HepG2 (cell line): ENCODE data around the gene MAB21L4. TPM values are rescaled to one million over a fixed set of nuclear protein-coding genes. Genes with fewer than 3 reads are reported as not detected.

Experiments used
- ATF1 ChIP-seq: IDR thresholded peaks from 2 replicates; pipeline ENCODE4 v1.6.1; 2016; ENCODE audit warnings: mild to moderate bottlenecking, control low read depth
- CC2D1A ChIP-seq: sonication (generic); formaldehyde crosslinking; IDR thresholded peaks from 2 replicates; pipeline ENCODE4 v1.8.1; 2023; ENCODE audit warnings: mild to moderate bottlenecking, missing genetic modification reagents
- FOXA3 ChIP-seq: IDR thresholded peaks from 2 replicates; pipeline ENCODE4 v1.6.1; 2016; ENCODE audit warnings: missing genetic modification reagents, missing compliant biosample characterization
- PHB2 ChIP-seq: fragments of 450-650 bp; IDR thresholded peaks from 2 replicates; pipeline ENCODE4 v1.6.1; 2018; ENCODE audit not compliant: partially characterized antibody
- SYNCRIP ChIP-seq: fragments of 200-400 bp; formaldehyde crosslinking; IDR thresholded peaks from 2 replicates; pipeline ENCODE4 v1.6.1; 2018; ENCODE audit warnings: mild to moderate bottlenecking, low read depth, low read length; ENCODE audit not compliant: insufficient read depth
- TCF7L2 ChIP-seq: IDR thresholded peaks from 2 replicates; pipeline ENCODE4 v1.6.1; 2011; ENCODE audit warnings: mild to moderate bottlenecking, low read depth, low read length, moderate library complexity
- ZBTB3 ChIP-seq: sonication (generic); formaldehyde crosslinking; IDR thresholded peaks from 2 replicates; pipeline ENCODE4 v1.4.0; 2020; ENCODE audit warnings: low read depth, mild to moderate bottlenecking, moderate library complexity, missing genetic modification reagents, borderline replicate concordance
- ZBTB43 ChIP-seq: sonication (generic); formaldehyde crosslinking; conservative IDR thresholded peaks from 2 replicates; pipeline ENCODE4 v1.4.0; 2020; ENCODE audit warnings: missing genetic modification reagents
- ZNF549 ChIP-seq: sonication (generic); formaldehyde crosslinking; IDR thresholded peaks from 2 replicates; pipeline ENCODE4 v1.5.0; 2020; ENCODE audit warnings: missing genetic modification reagents
- ZNF670 ChIP-seq: sonication (generic); formaldehyde crosslinking; IDR thresholded peaks from 2 replicates; pipeline ENCODE4 v1.8.0; 2022; ENCODE audit warnings: mild to moderate bottlenecking, missing genetic modification reagents, borderline replicate concordance
- ZNF674 ChIP-seq: sonication (generic); formaldehyde crosslinking; IDR thresholded peaks from 2 replicates; pipeline ENCODE4 v1.5.0; 2020; ENCODE audit warnings: low read depth, mild to moderate bottlenecking, missing genetic modification reagents
- ZNF780A ChIP-seq: sonication (generic); formaldehyde crosslinking; IDR thresholded peaks from 2 replicates; pipeline ENCODE4 v1.8.0; 2022; ENCODE audit warnings: mild to moderate bottlenecking, missing genetic modification reagents, moderate library complexity
- ZNF790 ChIP-seq: sonication (generic); formaldehyde crosslinking; IDR thresholded peaks from 2 replicates; pipeline ENCODE4 v1.8.0; 2022; ENCODE audit warnings: missing genetic modification reagents, mild to moderate bottlenecking, borderline replicate concordance
- ZSCAN12 ChIP-seq: sonication (generic); formaldehyde crosslinking; IDR thresholded peaks from 2 replicates; pipeline ENCODE4 v1.9.0; 2021; ENCODE audit warnings: mild to moderate bottlenecking, missing genetic modification reagents
- polyA plus RNA-seq, 8 experiments: library from polyadenylated mRNA; depleted of rRNA in 3 of 8; stranded (reverse) in 7 of 8; unstranded in 1 of 8; fragments of >200 nt; fragmentation: Illumina TruSeq in 4 of 8; extraction: Trizol in 4 of 8; gene quantifications; 2 replicates each; pipeline versions ENCODE4 v1.2.1 to v1.2.3, GENCODE V29; 2011 to 2016; ENCODE audit warnings: low read depth in 4 of 8, missing spikeins in 1 of 8, mixed read lengths in 1 of 8; ENCODE audit not compliant: insufficient read depth in 1 of 8
- total RNA-seq, 5 experiments: library from RNA; depleted of rRNA; stranded (reverse); fragments of >200 nt; fragmentation: Illumina TruSeq; extraction: Trizol; gene quantifications; 2 replicates each; pipeline ENCODE4 v1.2.3, GENCODE V29; 2016; ENCODE audit warnings: low read depth in 1 of 5
- TF ChIP-seq, protein P1 (sequence below): sonication (generic); IDR thresholded peaks from 2 replicates; pipeline ENCODE4 v1.6.1; 2016; ENCODE audit warnings: low read depth, borderline replicate concordance
- TF ChIP-seq, protein P2 (sequence below): sonication (generic); formaldehyde crosslinking; IDR thresholded peaks from 2 replicates; pipeline ENCODE4 v1.9.0; 2022; ENCODE audit warnings: missing genetic modification reagents, mild to moderate bottlenecking, borderline replicate concordance
- TF ChIP-seq, protein P3 (sequence below): sonication (generic); formaldehyde crosslinking; IDR thresholded peaks from 2 replicates; pipeline ENCODE4 v1.5.0; 2020; ENCODE audit warnings: mild to moderate bottlenecking, missing genetic modification reagents, borderline replicate concordance
- TF ChIP-seq, protein P4 (sequence below): sonication (generic); formaldehyde crosslinking; IDR thresholded peaks from 2 replicates; pipeline ENCODE4 v1.4.0; 2020; ENCODE audit warnings: mild to moderate bottlenecking, missing genetic modification reagents, borderline replicate concordance

Gene MAB21L4
- total and polyA plus RNA-seq, 2 of the 13 experiments (the other 11 are each of a cell fraction or from before 2014, with no cell fraction given), result 3.0 to 14.0 TPM

- TF ChIP-seq ZBTB3 (no peak), FOXA3 (CRISPR knock-in tag) (peak; percentile 37; the same call in 1 of the 2 replicates), ZNF549 (CRISPR knock-in tag) (no peak), TCF7L2 (no peak), CC2D1A (CRISPR knock-in tag) (no peak), ZBTB43 (CRISPR knock-in tag) (no peak), ZNF670 (CRISPR knock-in tag) (no peak), ZNF780A (no peak; the same call in 1 of the 2 replicates), SYNCRIP (no peak), PHB2 (no peak), ZNF790 (CRISPR knock-in tag) (no peak), ZNF674 (CRISPR knock-in tag) (no peak), ATF1 (CRISPR knock-in tag) (no peak), ZSCAN12 (no peak)
- TF ChIP-seq, protein P1, sequence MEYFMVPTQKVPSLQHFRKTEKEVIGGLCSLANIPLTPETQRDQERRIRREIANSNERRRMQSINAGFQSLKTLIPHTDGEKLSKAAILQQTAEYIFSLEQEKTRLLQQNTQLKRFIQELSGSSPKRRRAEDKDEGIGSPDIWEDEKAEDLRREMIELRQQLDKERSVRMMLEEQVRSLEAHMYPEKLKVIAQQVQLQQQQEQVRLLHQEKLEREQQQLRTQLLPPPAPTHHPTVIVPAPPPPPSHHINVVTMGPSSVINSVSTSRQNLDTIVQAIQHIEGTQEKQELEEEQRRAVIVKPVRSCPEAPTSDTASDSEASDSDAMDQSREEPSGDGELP, result peak; percentile 97
- TF ChIP-seq, protein P2, sequence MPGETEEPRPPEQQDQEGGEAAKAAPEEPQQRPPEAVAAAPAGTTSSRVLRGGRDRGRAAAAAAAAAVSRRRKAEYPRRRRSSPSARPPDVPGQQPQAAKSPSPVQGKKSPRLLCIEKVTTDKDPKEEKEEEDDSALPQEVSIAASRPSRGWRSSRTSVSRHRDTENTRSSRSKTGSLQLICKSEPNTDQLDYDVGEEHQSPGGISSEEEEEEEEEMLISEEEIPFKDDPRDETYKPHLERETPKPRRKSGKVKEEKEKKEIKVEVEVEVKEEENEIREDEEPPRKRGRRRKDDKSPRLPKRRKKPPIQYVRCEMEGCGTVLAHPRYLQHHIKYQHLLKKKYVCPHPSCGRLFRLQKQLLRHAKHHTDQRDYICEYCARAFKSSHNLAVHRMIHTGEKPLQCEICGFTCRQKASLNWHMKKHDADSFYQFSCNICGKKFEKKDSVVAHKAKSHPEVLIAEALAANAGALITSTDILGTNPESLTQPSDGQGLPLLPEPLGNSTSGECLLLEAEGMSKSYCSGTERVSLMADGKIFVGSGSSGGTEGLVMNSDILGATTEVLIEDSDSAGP (CRISPR knock-in tag), result peak; percentile 53; the same call in 1 of the 2 replicates
- TF ChIP-seq, protein P3, sequence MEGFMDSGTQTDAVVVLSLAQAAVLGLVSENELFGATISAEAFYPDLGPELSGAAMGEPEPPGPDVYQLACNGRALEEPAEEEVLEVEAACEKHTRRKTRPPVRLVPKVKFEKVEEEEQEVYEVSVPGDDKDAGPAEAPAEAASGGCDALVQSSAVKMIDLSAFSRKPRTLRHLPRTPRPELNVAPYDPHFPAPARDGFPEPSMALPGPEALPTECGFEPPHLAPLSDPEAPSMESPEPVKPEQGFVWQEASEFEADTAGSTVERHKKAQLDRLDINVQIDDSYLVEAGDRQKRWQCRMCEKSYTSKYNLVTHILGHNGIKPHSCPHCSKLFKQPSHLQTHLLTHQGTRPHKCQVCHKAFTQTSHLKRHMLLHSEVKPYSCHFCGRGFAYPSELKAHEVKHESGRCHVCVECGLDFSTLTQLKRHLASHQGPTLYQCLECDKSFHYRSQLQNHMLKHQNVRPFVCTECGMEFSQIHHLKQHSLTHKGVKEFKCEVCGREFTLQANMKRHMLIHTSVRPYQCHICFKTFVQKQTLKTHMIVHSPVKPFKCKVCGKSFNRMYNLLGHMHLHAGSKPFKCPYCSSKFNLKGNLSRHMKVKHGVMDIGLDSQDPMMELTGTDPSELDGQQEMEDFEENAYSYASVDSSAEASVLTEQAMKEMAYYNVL (CRISPR knock-in tag), result 0 out of 2 replicates have a peak, but pooled peaks have one; percentile 47
- TF ChIP-seq, protein P4, sequence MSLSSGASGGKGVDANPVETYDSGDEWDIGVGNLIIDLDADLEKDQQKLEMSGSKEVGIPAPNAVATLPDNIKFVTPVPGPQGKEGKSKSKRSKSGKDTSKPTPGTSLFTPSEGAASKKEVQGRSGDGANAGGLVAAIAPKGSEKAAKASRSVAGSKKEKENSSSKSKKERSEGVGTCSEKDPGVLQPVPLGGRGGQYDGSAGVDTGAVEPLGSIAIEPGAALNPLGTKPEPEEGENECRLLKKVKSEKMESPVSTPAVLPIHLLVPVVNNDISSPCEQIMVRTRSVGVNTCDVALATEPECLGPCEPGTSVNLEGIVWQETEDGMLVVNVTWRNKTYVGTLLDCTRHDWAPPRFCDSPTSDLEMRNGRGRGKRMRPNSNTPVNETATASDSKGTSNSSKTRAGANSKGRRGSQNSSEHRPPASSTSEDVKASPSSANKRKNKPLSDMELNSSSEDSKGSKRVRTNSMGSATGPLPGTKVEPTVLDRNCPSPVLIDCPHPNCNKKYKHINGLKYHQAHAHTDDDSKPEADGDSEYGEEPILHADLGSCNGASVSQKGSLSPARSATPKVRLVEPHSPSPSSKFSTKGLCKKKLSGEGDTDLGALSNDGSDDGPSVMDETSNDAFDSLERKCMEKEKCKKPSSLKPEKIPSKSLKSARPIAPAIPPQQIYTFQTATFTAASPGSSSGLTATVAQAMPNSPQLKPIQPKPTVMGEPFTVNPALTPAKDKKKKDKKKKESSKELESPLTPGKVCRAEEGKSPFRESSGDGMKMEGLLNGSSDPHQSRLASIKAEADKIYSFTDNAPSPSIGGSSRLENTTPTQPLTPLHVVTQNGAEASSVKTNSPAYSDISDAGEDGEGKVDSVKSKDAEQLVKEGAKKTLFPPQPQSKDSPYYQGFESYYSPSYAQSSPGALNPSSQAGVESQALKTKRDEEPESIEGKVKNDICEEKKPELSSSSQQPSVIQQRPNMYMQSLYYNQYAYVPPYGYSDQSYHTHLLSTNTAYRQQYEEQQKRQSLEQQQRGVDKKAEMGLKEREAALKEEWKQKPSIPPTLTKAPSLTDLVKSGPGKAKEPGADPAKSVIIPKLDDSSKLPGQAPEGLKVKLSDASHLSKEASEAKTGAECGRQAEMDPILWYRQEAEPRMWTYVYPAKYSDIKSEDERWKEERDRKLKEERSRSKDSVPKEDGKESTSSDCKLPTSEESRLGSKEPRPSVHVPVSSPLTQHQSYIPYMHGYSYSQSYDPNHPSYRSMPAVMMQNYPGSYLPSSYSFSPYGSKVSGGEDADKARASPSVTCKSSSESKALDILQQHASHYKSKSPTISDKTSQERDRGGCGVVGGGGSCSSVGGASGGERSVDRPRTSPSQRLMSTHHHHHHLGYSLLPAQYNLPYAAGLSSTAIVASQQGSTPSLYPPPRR, result no peak
Observed at GRCh38 chr2:240896871-240897692, 1.1 kb upstream of the MAB21L4 start (continued).
